GM19328 (cell line): ENCODE measurements around the gene TRAPPC12.

Experiments
- ATAC-seq: cut with Tn5 transposase; IDR thresholded peaks from one replicate; pipeline ENCODE4 v1.9.1; 2021; ENCODE audit warnings: mild to moderate bottlenecking, moderate library complexity; ENCODE audit not compliant: unreplicated experiment

Gene TRAPPC12

GRCh38 chr2:3465844-3466481 lies 86.5 kb downstream of the TRAPPC12 start:
- ATAC-seq: no peak

DNA sequence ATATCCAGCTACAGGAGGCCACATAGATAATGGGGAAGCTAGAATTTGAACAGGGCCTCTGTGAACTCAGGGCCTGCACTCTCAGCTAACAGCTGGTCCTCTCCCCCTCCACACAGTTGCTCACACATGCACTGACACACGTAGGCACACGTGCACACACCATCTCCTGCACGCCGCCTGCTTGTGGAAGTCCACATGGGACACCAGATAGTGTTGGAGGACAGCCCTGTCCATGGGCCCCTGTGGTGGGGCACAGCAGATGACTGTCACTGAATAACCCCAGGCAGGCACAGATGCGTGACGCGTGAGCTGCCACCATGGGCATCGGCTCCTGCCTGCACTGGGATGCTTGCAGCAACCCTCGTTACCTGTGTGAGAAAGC lies 87.0 kb downstream of the TRAPPC12 start:
- ATAC-seq: no peak

DNA sequence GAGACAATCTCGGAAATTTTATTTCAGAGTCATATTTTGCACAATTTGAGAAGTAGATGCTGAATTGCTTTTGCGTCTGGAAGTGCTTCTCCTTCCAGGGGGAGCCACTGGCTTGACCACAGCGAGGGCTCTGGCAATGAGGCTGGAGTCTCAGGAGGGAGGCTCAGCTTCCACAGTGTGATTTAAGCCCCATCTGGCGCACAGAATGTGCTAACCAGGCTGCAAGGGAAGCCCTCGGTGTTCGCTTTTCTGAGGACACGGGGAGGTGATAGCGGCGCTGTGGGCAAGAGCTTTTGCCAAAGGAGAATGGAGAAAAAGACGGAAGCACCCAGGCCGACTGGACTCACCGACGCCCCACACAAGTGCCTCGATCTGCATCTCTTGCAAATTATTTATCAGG lies 87.5 kb downstream of the TRAPPC12 start:
- no peak for ATAC-seq

GRCh38 chr2:3467654-3468053 lies 88.2 kb downstream of the TRAPPC12 start:
- ATAC-seq: no peak

- no peak for ATAC-seq
These were observed 88.9 kb downstream of the TRAPPC12 start for GRCh38 chr2:3468296-3468988.

DNA sequence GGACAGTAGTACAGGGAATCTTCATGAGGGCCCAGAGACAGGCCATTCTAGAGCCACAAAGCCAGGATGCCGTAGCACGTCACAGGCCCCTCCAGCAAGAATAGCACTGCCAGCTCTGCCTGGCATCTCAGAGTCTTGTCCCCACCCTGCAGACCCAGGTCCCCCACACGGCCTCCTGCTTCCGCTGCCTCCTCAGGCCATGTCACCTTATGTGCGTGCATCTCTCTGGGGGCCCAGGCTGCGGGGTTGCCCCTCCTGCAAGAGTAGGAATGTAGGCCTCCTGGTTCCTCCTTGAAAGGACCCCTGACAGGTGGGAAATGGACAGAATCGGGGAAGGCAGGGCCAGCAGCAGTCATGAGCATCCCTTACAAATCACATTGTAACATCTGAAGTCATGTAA lies 90.0 kb downstream of the TRAPPC12 start:
- no peak for ATAC-seq

DNA sequence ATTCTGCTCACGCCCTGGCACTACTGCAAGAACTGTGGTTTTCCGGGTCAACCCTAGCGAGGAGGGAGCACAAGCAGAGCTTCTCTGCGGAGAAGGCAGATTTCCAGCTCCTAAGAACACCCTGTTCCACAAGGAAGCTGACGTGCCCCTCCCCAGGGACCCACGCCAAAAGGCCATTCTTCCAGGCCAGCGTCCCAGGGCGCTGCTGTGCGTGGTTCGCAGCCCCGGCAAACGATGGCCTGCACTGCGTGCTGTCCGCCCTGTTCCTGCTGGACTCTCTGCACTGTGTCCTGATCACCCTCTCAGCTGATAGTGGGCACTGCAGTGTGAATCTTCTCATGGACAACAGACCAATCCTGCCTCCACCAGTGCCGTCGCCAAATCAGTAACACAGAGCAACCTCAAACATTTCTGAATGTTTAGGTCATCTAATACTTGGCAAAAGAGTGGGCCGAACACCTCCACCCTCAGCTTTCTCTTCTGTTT lies 90.7 kb downstream of the TRAPPC12 start:
- ATAC-seq: no peak

- no peak for ATAC-seq
These were observed 91.6 kb downstream of the TRAPPC12 start for GRCh38 chr2:3470856-3471737.

- no peak for ATAC-seq
These were observed 92.8 kb downstream of the TRAPPC12 start for GRCh38 chr2:3472296-3472695.

GRCh38 chr2:3472966-3473365 lies 93.5 kb downstream of the TRAPPC12 start:
- no peak for ATAC-seq

DNA sequence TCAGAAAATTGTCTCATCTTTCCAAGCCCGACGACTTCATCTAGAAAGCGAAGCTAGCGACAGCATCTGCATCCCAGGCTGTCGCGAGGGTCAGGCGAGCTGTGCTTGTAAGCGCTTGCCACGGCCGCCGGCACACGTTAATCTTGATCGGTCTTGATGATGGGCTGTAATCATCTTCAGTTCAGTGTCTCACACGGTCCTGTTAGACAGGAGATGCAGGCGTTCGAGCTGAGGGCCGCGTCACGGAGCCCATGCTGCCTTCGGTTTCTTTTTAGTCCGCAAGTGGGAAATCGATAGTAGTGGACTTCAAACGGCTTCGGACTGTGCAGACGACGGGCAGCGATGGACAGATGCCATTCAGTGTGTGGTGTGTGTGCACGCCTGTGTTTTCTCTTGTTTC lies 96.3 kb downstream of the TRAPPC12 start:
- ATAC-seq: no peak

- no peak for ATAC-seq
These were observed 97.0 kb downstream of the TRAPPC12 start for GRCh38 chr2:3476321-3476984.

- no peak for ATAC-seq
These were observed 97.5 kb downstream of the TRAPPC12 start for GRCh38 chr2:3476985-3477327.

DNA sequence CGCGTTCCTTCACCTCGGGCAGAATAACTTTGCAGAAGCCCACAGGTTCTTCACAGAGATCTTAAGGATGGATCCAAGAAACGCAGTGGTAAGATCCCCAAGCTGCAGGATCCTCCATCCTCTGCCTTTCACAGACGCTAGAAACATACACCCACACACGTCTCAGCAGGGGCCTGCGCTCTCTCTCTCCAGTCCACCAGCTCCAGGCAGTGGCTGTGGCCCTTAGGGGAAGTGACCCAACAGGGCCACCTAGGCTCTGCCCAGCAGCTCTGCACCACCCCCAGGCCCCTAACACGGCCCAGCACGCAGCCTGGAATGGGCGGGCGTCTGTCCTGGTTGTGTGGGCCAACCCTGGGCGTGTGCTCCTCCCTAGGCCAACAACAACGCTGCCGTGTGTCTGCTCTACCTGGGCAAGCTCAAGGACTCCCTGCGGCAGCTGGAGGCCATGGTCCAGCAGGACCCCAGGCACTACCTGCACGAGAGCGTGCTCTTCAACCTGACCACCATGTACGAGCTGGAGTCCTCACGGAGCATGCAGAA lies 99.4 kb downstream of the TRAPPC12 start:
- ATAC-seq: no peak

- ATAC-seq: no peak
These were observed 100.2 kb downstream of the TRAPPC12 start for GRCh38 chr2:3479430-3480320.

- ATAC-seq: no peak
These were observed 101.0 kb downstream of the TRAPPC12 start for GRCh38 chr2:3480352-3481010.

- ATAC-seq: no peak
These were observed 101.5 kb downstream of the TRAPPC12 start for GRCh38 chr2:3481011-3481400.

DNA sequence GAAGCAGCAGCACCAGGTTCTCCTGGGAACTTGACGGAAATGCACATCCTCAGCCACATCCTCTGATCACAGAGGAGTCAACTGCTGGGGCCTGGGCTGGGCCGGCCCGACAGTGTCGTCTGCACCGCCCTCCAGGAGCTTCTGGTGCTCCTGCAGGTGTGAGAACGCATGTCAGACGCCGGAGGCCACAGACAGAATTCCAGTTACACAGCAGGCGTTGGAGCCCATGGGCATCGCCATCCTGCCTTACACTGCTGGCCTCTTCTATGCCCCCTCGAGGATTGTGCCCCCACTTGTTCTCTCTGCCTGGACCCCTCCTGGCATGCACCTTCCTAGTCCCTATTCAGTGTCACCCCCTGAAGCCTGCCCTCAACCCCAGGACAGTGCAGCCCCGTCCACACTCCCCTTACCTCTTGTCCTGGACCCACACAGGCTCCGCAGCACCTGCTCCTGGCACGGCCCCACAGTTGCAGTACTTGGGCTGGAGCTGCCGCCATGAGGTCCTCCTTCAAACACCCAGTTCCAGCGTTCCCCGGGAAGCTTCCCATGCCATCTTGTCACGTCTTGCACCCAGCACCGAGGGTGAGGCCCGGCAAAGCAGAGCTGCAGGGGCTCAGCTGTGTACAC lies 102.4 kb downstream of the TRAPPC12 start:
- ATAC-seq: no peak

GRCh38 chr2:3482363-3482821 lies 102.9 kb downstream of the TRAPPC12 start:
- no peak for ATAC-seq
